IMR-90 (cell line): ENCODE results near the gene TIFAB. TPM values are rescaled to one million over a fixed set of nuclear protein-coding genes. Genes with fewer than 3 reads are reported as not detected.

Source experiments
- ATAC-seq: fragments of 200-7000 bp; cut with Tn5 transposase; 2 replicates; pipeline ENCODE4 v1.9.1; 2020; ENCODE audit warnings: low read depth, mild to moderate bottlenecking, moderate library complexity
- BruUV-seq: library from RNA; stranded (reverse); fragments of 400-500 nt; replicated peaks from 2 replicates; lab custom pipeline; 2021; lab: Mats Ljungman, UMichigan
- CTCF ChIA-PET: fragments of 300-600 bp; formaldehyde crosslinking; extraction: SDS; loops from one replicate; lab custom pipeline; 2021; ENCODE audit warnings: antibody characterized with exemption; lab: Yijun Ruan, JAX
- POLR2A ChIA-PET: fragments of 300-600 bp; sonication (Branson Sonifier 250); formaldehyde crosslinking; loops from one replicate; lab custom pipeline; 2022; ENCODE audit warnings: antibody characterized with exemption; ENCODE audit not compliant: unreplicated experiment; lab: Charles Lee
- DNase-seq: peaks from one replicate; pipeline ENCODE4 v3.0.0; 2013
- H2AFZ ChIP-seq: replicated peaks from 2 replicates; pipeline ENCODE3; 2013; ENCODE audit warnings: low read length, mild to moderate bottlenecking; ENCODE audit not compliant: poor library complexity
- H2AK5ac ChIP-seq: 2 replicates; pipeline ENCODE4 v1.6.1; 2013; ENCODE audit warnings: low read depth, low read length, inconsistent platforms
- H2AK9ac ChIP-seq: replicated peaks from 2 replicates; pipeline ENCODE3; 2013; ENCODE audit warnings: mild to moderate bottlenecking, low read depth, low read length, moderate library complexity; ENCODE audit not compliant: poor library complexity
- H2BK120ac ChIP-seq: 2 replicates; pipeline ENCODE4 v1.6.1; 2013; ENCODE audit warnings: low read depth, low read length, inconsistent platforms
- H2BK15ac ChIP-seq: 3 replicates; pipeline ENCODE4 v1.6.1; 2013; ENCODE audit warnings: low read depth, low read length, inconsistent platforms
- H2BK20ac ChIP-seq: 2 replicates; pipeline ENCODE4 v1.6.1; 2013; ENCODE audit warnings: low read depth, mild to moderate bottlenecking, inconsistent platforms, low read length, moderate library complexity
- H2BK5ac ChIP-seq: 2 replicates; pipeline ENCODE4 v1.6.1; 2013; ENCODE audit warnings: mild to moderate bottlenecking, low read depth, low read length, inconsistent platforms; ENCODE audit not compliant: poor library complexity, severe bottlenecking
- H3K14ac ChIP-seq: replicated peaks from 2 replicates; pipeline ENCODE4 v1.6.1; 2013; ENCODE audit warnings: low read depth, low read length, inconsistent platforms
- H3K18ac ChIP-seq: 2 replicates; pipeline ENCODE4 v1.6.1; 2013; ENCODE audit warnings: low read depth, low read length, control low read depth
- H3K23ac ChIP-seq: 2 replicates; pipeline ENCODE4 v1.6.1; 2013; ENCODE audit warnings: low read depth, low read length, inconsistent platforms
- H3K27ac ChIP-seq: 2 replicates; pipeline ENCODE4 v1.5.1; 2013; ENCODE audit warnings: mild to moderate bottlenecking, control low read depth, low read length; ENCODE audit not compliant: insufficient read depth
- H3K27me3 ChIP-seq: 2 replicates; pipeline ENCODE4 v1.6.1; 2013; ENCODE audit warnings: low read length; ENCODE audit not compliant: control insufficient read depth, insufficient read depth
- H3K36me3 ChIP-seq: 2 replicates; pipeline ENCODE4 v1.6.1; 2013; ENCODE audit warnings: low read length, mixed read lengths; ENCODE audit not compliant: control insufficient read depth, insufficient read depth
- H3K4ac ChIP-seq: 2 replicates; pipeline ENCODE4 v1.6.1; 2013; ENCODE audit warnings: low read depth, low read length, inconsistent platforms
- H3K4me1 ChIP-seq: 2 replicates; pipeline ENCODE4 v1.6.1; 2013; ENCODE audit warnings: low read length, mixed read lengths; ENCODE audit not compliant: control insufficient read depth, insufficient read depth
- H3K4me2 ChIP-seq: 2 replicates; pipeline ENCODE4 v1.6.1; 2013; ENCODE audit warnings: low read depth, mild to moderate bottlenecking, control low read depth, low read length, moderate library complexity
- H3K4me3 ChIP-seq: 2 replicates; pipeline ENCODE4 v1.5.1; 2013; ENCODE audit warnings: low read depth, mild to moderate bottlenecking, control low read depth, low read length, moderate library complexity; ENCODE audit not compliant: insufficient read depth
- H3K56ac ChIP-seq: 2 replicates; pipeline ENCODE4 v1.6.1; 2013; ENCODE audit warnings: low read length, inconsistent platforms; ENCODE audit not compliant: insufficient read depth; ENCODE audit errors: extremely low read depth
- H3K79me1 ChIP-seq, 2 experiments: 2 replicates each; pipeline ENCODE4 v1.6.1; 2013; ENCODE audit warnings: low read length in 2 of 2, inconsistent platforms in 1 of 2, low read depth in 1 of 2
- H3K9ac ChIP-seq: 2 replicates; pipeline ENCODE4 v1.6.1; 2013; ENCODE audit warnings: low read depth, low read length, control low read depth
- H3K9me1 ChIP-seq: 2 replicates; pipeline ENCODE4 v1.6.1; 2013; ENCODE audit warnings: low read length, inconsistent platforms; ENCODE audit not compliant: insufficient read depth
- H3K9me3 ChIP-seq: 2 replicates; pipeline ENCODE4 v1.6.1; 2013; ENCODE audit warnings: low read length; ENCODE audit not compliant: control insufficient read depth, insufficient read depth
- H4K20me1 ChIP-seq: 2 replicates; pipeline ENCODE4 v1.6.1; 2013; ENCODE audit warnings: low read length, inconsistent platforms; ENCODE audit not compliant: insufficient read depth
- H4K5ac ChIP-seq: 2 replicates; pipeline ENCODE4 v1.6.1; 2013; ENCODE audit warnings: mild to moderate bottlenecking, low read depth, low read length, control low read depth
- H4K8ac ChIP-seq, 2 experiments: 2 replicates each; pipeline ENCODE4 v1.6.1; 2013; ENCODE audit warnings: low read depth in 2 of 2, low read length in 2 of 2, control low read depth in 1 of 2, inconsistent platforms in 1 of 2
- H4K91ac ChIP-seq: 2 replicates; pipeline ENCODE4 v1.6.1; 2013; ENCODE audit warnings: low read depth, low read length, inconsistent platforms; ENCODE audit not compliant: insufficient read depth
- BHLHE40 ChIP-seq: fragments of 150-350 bp; IDR thresholded peaks from 2 replicates; pipeline ENCODE4 v1.6.1; 2016; ENCODE audit warnings: mild to moderate bottlenecking, low read depth, low read length
- CEBPB ChIP-seq: IDR thresholded peaks from 2 replicates; pipeline ENCODE4 v1.6.1; 2012; ENCODE audit warnings: low read depth, low read length, improper control_type of control experiment
- CHD1 ChIP-seq: IDR thresholded peaks from 2 replicates; pipeline ENCODE4 v1.6.1; 2012; ENCODE audit warnings: low read depth, low read length, improper control_type of control experiment
- FOS ChIP-seq: fragments of 150-350 bp; IDR thresholded peaks from 2 replicates; pipeline ENCODE4 v1.6.1; 2016; ENCODE audit warnings: low read depth, low read length
- MAFK ChIP-seq: IDR thresholded peaks from 2 replicates; pipeline ENCODE4 v1.6.1; 2012; ENCODE audit warnings: low read depth, low read length, improper control_type of control experiment
- MAZ ChIP-seq: IDR thresholded peaks from 2 replicates; pipeline ENCODE4 v1.6.1; 2012; ENCODE audit warnings: low read depth, mild to moderate bottlenecking, low read length, improper control_type of control experiment, moderate library complexity, borderline replicate concordance
- MXI1 ChIP-seq: IDR thresholded peaks from 2 replicates; pipeline ENCODE4 v1.6.1; 2012; ENCODE audit warnings: low read depth, mild to moderate bottlenecking, low read length, moderate library complexity, borderline replicate concordance
- POLR2A ChIP-seq: IDR thresholded peaks from 2 replicates; pipeline ENCODE4 v1.6.1; 2012; ENCODE audit warnings: mild to moderate bottlenecking, low read depth, low read length
- RAD21 ChIP-seq: IDR thresholded peaks from 2 replicates; pipeline ENCODE4 v1.6.1; 2012; ENCODE audit warnings: low read length, improper control_type of control experiment
- RCOR1 ChIP-seq: IDR thresholded peaks from 2 replicates; pipeline ENCODE4 v1.6.1; 2012; ENCODE audit warnings: mild to moderate bottlenecking, low read length, improper control_type of control experiment; ENCODE audit not compliant: insufficient replicate concordance
- RFX5 ChIP-seq: IDR thresholded peaks from 2 replicates; pipeline ENCODE4 v1.8.0; 2012; ENCODE audit warnings: low read depth, mild to moderate bottlenecking, low read length, moderate library complexity
- SMC3 ChIP-seq: fragments of 150-350 bp; IDR thresholded peaks from 2 replicates; pipeline ENCODE4 v1.6.1; 2016; ENCODE audit warnings: low read depth, mild to moderate bottlenecking, antibody characterized with exemption, low read length, moderate library complexity
- WGBS, 2 experiments: methylation state at CpG; one replicate each; pipeline versions ENCODE4 v1.1.5 to v1.1.7; 2013; ENCODE audit warnings: missing lambda C conversion rate in 2 of 2; ENCODE audit not compliant: insufficient read length in 1 of 2; ENCODE audit errors: extremely low coverage in 2 of 2; 5-methylcytosine and 5-hydroxymethylcytosine counted together
- dilution Hi-C: fragments of 300-500 bp; cut with HindIII; formaldehyde crosslinking; loops from one replicate; pipeline ENCODE4 v1.14.3; 2018; ENCODE audit warnings: low sequenced_read_pairs; ENCODE audit not compliant: unreplicated experiment
- in situ Hi-C: fragments of 300-500 bp; cut with MboI; formaldehyde crosslinking; loops from 3 replicates; pipeline ENCODE4 v1.14.3; 2019; ENCODE audit warnings: low sequenced_read_pairs, inconsistent platforms, mixed read lengths
- intact Hi-C: fragments of 100-400 bp; cut with micrococcal nuclease; formaldehyde crosslinking; loops from 2 replicates; pipeline ENCODE4 v1.10.0; 2022
- polyA plus RNA-seq, 3 experiments: library from polyadenylated mRNA; depleted of rRNA; stranded (reverse); fragments of >200 nt; gene quantifications; 2 replicates each; pipeline ENCODE4 v1.2.3, GENCODE V29; 2012; ENCODE audit warnings: low replicate concordance in 1 of 3
- total RNA-seq: library from RNA; depleted of rRNA; stranded (reverse); fragments of >200 nt; gene quantifications from 2 replicates; pipeline ENCODE4 v1.2.3, GENCODE V29; 2012
- TF ChIP-seq, protein P1 (sequence below): fragments of 150-350 bp; IDR thresholded peaks from 2 replicates; pipeline ENCODE4 v1.6.1; 2017; ENCODE audit warnings: mild to moderate bottlenecking, antibody characterized with exemption, low read length, low read depth
- TF ChIP-seq, protein P2 (sequence below): conservative IDR thresholded peaks from 2 replicates; pipeline ENCODE4 v1.5.1; 2012; ENCODE audit warnings: mild to moderate bottlenecking, low read depth, low read length, improper control_type of control experiment
- TF ChIP-seq, protein P3 (sequence below): fragments of 150-350 bp; IDR thresholded peaks from 2 replicates; pipeline ENCODE4 v1.6.1; 2016; ENCODE audit warnings: low read depth, mild to moderate bottlenecking, low read length, moderate library complexity, borderline replicate concordance

Gene TIFAB
- total and polyA plus RNA-seq, 2 of the 4 experiments (the other 2 are of a cell fraction) = not detected

DNA sequence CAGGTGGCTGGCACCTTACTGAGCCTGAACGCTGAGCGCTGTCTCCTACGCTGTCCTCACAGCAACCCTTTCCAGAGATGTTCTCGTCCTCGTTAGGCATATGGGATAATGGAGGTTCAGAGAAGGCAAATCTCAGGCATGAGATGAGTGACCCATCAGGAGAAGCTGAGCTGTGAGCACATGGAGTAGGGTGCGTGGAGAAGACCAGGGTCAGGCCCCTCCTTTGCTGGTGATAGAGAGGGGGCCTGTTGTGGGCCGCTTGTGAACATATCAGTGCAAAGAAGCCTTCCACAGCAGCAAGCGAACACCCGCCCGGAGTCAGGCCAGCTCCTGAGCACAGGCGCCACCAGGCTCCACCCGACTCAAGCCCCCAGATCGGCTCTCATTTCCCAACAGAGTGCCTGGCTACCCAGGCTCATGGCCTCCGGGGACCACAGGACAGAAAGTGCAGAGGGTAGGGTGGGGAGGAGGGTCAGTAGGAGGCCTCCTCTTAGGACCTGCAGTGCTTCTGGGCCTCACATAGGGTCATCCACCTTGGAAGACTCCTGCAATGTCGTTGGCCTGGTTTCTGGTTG lies 15.0 kb upstream of the TIFAB start:
- Histone ChIP-seq H4K91ac (no peak overlapping the region), H3K36me3 (no peaks in the 10 kb centered on the region), H3K4ac (no peak overlapping the region), H3K79me1 (no peaks in the 10 kb centered on the region), H3K27me3 (peaks cover 72% of the 10 kb centered on the region), H4K8ac (no peak overlapping the region), H3K9me1 (no peaks in the 10 kb centered on the region), H4K20me1 (no peaks in the 10 kb centered on the region), H4K5ac (no peak overlapping the region), H3K9me3 (no peaks in the 10 kb centered on the region), H3K4me1 (no peaks in the 10 kb centered on the region), H3K9ac (no peak overlapping the region), H3K56ac (no peak overlapping the region), H2BK15ac (no peak overlapping the region), H2BK5ac (no peak overlapping the region), H2AK9ac (no peak overlapping the region), H3K27ac (no peak overlapping the region), H3K18ac (no peak overlapping the region), H2BK20ac (no peak overlapping the region), H3K14ac (no peak overlapping the region), H2AFZ (peak overlapping the region; percentile 63), H2AK5ac (no peak overlapping the region), H2BK120ac (no peak overlapping the region), H3K4me3 (no peak overlapping the region), H3K4me2 (no peak overlapping the region), H3K23ac (no peak overlapping the region)
- no peak for ATAC-seq
- CTCF ChIA-PET = interaction anchor here (1.0 to 4.9 kb wide), 9 partner anchors 9 to 104 kb away, joined by 3 to 108 read pairs (median 5); no protein-coding TSS in a partner anchor
- in situ Hi-C loops (loop anchor here (5.0 to 10.0 kb wide), 2 partner anchors 85 to 368 kb away; partner anchors contain the start of gene SLC25A48), intact Hi-C loops (no loop called here), dilution Hi-C loops (loop anchor here (25.0 kb wide), 1 partner anchor 95 kb away; no protein-coding TSS in a partner anchor)
- no peak for DNase-seq
- no TSS peak for BruUV-seq
- POLR2A ChIA-PET = no interaction called here
- no peak for TF ChIP-seq CHD1
- TF ChIP-seq RAD21 = no peak
- no peak for TF ChIP-seq MXI1
- TF ChIP-seq, protein P1, sequence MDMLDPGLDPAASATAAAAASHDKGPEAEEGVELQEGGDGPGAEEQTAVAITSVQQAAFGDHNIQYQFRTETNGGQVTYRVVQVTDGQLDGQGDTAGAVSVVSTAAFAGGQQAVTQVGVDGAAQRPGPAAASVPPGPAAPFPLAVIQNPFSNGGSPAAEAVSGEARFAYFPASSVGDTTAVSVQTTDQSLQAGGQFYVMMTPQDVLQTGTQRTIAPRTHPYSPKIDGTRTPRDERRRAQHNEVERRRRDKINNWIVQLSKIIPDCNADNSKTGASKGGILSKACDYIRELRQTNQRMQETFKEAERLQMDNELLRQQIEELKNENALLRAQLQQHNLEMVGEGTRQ = no peak
- TF ChIP-seq SMC3 = no peak
- no peak for TF ChIP-seq CEBPB
- TF ChIP-seq FOS = no peak
- TF ChIP-seq, protein P2, sequence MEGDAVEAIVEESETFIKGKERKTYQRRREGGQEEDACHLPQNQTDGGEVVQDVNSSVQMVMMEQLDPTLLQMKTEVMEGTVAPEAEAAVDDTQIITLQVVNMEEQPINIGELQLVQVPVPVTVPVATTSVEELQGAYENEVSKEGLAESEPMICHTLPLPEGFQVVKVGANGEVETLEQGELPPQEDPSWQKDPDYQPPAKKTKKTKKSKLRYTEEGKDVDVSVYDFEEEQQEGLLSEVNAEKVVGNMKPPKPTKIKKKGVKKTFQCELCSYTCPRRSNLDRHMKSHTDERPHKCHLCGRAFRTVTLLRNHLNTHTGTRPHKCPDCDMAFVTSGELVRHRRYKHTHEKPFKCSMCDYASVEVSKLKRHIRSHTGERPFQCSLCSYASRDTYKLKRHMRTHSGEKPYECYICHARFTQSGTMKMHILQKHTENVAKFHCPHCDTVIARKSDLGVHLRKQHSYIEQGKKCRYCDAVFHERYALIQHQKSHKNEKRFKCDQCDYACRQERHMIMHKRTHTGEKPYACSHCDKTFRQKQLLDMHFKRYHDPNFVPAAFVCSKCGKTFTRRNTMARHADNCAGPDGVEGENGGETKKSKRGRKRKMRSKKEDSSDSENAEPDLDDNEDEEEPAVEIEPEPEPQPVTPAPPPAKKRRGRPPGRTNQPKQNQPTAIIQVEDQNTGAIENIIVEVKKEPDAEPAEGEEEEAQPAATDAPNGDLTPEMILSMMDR = no peak
- TF ChIP-seq, protein P3, sequence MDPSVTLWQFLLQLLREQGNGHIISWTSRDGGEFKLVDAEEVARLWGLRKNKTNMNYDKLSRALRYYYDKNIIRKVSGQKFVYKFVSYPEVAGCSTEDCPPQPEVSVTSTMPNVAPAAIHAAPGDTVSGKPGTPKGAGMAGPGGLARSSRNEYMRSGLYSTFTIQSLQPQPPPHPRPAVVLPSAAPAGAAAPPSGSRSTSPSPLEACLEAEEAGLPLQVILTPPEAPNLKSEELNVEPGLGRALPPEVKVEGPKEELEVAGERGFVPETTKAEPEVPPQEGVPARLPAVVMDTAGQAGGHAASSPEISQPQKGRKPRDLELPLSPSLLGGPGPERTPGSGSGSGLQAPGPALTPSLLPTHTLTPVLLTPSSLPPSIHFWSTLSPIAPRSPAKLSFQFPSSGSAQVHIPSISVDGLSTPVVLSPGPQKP = no peak
- TF ChIP-seq MAZ = no peak
- TF ChIP-seq RCOR1 = no peak
- no peak for TF ChIP-seq BHLHE40
- no peak for TF ChIP-seq RFX5
- no peak for TF ChIP-seq MAFK
- no peak for TF ChIP-seq POLR2A
- no CpG with 5 or more reads among the region's 15 CpGs for WGBS, 2 experiments
